ENCODE measurements around the gene ALOX5. TPM values are rescaled to one million over a fixed set of nuclear protein-coding genes. Genes with fewer than 3 reads are reported as not detected.
"Not testable (repeated sequence)": the region's sequence is repeated elsewhere in the genome, so short reads cannot be mapped to it uniquely, and the experiment has no call there.

ALOX5 gene
- polyA plus RNA-seq, 4 donors: 1.9 to 7.3 (median 4.1) TPM

DNA sequence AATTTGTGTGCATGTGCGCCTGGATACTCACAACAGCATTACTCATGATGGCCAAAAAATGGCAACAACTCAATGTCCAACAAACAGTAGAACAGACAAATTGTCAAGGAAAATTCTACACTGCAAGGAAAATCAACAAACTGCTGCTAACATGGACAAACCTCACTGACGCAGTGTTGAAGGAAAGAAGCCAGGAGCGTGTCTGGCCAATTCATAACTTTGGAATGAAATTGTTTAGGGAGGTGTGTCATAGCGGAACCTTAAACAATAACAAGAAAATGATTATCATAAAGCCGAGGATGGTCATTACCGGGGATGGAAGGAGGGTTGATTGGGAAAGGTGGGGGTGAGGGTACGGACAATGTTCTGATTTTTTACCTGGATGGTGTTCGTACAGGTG lies 29.1 kb downstream of the ALOX5 start:
- no peak for DNase-seq (ENCODE audit: low read depth in 4 of 4, low spot score in 3 of 4)

DNA sequence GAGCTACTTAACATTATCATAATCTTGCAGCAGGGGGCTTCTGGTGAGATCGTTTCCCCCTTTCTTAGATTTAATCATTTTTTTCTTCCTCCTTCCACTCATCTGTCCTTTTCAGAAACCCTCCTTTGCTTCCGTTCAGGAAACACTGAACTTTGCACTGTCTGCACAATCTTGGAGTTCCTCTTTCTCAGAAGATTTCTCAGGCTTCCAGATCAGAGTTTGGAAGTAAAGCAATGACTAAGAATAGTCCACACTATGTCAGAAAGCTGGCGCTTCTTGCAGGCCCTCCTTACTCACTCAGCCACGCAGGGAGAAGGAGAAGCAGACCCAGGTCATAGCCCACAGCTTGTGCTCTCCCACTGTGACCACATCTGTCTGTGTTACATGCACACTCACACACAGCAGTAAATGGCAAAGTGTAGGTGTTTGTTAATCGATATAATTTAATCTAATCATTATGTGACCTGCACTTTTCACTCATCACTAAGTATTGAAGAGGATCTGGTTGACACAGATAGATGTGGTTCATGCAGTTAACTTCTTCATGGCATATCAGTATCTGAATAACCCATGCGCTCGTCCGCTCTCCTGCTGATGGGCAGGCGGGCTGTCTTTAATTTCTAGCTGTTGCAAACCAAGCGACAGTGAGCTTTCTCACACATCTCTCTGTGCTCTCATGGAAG lies 30.2 kb downstream of the ALOX5 start:
- DNase-seq (ENCODE audit: low read depth in 4 of 4, low spot score in 3 of 4): no peak

DNA sequence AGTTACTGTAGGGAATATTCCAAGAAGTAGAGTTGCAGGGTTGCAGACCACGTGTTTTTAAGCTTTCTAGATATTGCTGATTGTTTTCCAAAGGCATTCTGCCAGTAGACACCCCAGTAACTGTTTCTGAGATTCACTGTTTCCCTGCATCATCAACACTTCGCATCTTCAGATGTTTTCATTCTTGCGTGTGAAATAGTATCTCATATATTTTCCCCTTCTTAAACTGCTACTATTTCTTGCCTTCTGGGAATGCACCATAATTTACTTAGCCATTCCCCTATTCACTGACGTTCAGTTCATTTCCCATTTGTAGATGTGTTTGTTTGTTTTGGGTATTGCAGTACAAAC lies 30.7 kb downstream of the ALOX5 start:
- DNase-seq (ENCODE audit: low read depth in 4 of 4, low spot score in 3 of 4): no peak

DNA sequence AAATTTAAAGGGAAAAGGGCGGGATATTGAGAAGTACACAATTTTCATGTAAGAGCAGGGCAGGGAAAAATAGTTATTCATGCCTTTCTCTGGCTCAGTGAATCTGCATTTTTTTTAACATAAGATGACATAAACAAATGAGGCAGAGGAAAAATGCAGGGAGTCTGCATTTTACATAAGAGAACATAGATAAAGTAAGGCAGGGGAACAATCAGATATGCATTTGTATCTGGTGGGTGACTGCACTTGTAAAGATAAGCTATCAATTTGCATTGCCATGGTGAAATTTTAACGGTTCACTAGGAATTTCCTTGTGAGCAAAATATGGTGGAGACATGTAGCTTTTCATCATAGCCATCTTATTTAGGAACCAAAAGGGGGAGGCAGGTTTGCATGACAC lies 33.5 kb downstream of the ALOX5 start:
- DNase-seq (ENCODE audit: low read depth in 4 of 4, low spot score in 3 of 4): no peak

DNA sequence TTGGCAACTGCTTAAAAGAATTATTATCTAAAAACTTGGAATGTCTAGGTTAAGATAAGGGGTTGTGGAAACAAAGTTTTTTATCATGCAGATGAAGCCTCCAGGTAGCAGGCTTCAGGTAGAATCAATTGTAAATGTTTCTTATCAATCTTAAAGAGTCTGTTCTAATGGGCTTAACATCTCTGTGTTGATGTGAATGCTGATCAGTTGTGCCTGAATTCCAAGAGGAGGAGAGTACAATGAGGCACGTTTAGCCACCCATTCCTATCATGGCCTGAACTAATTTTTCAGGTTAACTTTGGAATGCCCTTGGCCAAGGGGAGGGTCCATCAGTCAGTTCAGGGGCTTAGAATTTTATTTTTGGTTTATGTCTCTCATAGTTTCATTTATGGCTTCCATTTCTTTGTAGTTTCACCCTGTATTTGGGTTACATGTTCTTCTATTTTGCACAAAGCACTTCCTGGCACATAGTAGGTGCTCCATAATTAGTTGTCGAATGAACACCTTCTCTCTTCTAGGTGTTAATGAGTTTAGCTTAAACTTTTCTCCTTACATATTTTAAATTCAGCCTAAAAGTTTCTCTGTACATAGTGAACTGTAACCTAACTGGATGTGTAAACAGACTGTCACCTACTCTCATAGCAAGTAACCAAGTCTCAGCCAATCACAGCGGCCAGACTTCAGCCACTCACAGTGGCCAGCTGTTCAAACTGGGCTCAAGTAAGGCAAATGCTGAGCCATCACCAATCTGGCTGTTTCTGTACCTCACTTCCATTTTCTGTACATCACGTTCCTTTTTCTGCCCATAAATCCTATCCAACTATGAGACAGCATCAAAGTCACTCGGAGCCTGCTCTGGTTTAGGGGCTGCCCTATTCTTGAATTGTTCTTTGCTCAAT lies 34.7 kb downstream of the ALOX5 start:
- no peak for DNase-seq (ENCODE audit: low read depth in 4 of 4, low spot score in 3 of 4)

DNA sequence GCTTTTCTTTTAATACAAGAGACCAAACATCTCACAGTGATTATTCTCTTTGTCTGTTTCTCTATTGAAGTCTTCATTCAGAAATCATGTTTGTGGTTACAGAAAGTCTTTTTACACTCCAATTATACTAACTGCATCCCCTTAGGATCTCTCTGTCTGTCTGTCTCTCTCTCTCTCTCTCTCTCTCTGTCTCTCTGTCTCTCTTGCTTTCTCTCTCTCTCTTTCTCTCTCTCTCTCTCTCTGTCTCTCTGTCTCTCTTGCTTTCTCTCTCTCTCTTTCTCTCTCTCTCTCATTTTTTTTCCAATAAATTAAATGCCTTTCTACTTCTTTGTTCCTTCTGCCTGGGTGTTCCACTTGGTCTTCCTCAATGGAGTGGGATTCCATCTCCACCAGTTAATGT lies 35.3 kb downstream of the ALOX5 start:
- DNase-seq (ENCODE audit: low read depth in 4 of 4, low spot score in 3 of 4): not testable (repeated sequence)

DNA sequence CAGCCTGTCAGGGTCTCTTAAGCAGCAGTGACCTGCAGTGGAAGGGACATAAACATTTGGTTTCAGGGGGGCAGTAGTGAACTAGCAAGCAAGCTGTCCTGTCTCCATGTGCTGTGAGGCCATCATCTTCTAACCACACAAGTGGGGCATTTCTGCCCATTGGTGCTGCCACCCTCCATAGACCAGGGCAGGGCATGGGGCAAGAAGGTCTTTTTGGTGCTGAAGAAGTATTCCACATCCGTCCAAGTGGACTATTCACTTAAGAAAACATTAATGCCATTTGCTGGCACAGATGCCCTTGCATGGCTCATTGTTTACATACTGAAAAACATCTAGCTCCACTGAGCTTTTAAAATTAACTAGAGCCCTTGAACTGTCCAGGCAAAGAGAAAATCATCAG lies 35.8 kb downstream of the ALOX5 start:
- no peak for DNase-seq (ENCODE audit: low read depth in 4 of 4, low spot score in 3 of 4)

DNA sequence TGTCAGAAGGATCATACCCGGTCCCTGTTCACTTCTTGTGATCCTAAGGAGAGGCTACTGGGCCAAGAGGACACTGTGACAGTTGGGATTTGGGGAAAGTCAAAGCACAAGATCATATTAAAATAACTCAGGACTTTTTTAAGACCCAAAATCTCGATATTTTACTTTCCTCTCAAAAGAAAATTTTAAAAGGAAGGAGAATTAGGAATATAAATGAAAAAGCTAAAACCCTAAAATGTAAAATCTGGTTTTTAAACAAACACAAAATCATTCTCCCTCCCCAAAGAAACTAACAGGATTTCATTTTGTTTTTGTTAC lies 36.4 kb downstream of the ALOX5 start:
- no peak for DNase-seq (ENCODE audit: low read depth in 4 of 4, low spot score in 3 of 4)

DNA sequence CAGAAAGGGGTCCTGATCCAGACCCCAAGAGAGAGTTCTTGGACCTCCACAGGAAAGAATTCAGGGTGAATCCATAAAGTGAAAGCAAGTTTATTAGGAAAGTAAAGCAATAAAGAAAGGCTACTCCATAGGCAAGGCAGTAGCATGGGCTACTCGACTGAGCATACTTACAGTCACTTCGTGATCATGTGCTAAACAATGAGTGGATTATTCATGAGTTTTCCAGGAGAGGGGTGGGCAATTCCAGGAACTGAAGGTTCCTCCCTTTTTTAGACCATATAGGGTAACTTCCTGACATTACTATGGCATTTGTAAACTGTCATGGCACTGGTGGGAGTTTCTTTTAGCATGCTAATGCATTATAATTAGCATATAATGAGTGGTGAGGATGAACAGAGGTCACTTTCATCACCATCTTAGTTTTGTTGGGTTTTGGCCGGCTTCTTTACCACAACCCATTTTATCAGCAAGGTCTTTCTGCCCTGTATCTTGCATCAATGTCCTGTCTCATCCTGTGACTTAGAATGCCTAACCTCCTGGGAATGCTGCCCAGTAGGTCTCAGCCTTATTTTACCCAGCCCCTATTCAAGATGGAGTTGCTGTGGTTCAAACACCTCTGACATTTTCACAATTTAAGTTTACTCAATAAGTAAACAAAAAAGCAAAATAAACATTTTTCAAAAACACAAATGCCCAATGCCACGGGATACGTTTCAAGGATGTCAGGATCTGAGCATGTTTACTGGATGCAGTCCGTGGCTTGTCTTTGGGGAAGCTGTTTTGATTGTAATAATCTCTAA lies 37.0 kb downstream of the ALOX5 start:
- no peak for DNase-seq (ENCODE audit: low read depth in 4 of 4, low spot score in 3 of 4)

DNA sequence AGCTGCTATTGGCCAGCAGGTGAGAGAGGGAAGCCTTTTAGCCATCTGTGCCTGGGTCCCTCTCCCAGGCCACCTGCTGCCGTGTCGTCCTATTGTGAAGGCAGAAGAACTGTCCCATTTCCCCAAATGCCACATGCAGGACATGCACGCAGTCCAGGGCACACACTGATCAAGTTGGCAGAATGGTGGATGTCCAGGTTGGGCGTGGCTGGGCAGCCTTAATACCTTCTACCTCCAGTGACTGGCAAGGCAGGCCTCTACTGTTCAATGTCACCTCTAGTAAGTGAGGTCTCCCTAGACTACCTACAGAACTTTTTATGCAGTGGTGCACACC lies 37.6 kb downstream of the ALOX5 start:
- DNase-seq (ENCODE audit: low read depth in 4 of 4, low spot score in 3 of 4): no peak

DNA sequence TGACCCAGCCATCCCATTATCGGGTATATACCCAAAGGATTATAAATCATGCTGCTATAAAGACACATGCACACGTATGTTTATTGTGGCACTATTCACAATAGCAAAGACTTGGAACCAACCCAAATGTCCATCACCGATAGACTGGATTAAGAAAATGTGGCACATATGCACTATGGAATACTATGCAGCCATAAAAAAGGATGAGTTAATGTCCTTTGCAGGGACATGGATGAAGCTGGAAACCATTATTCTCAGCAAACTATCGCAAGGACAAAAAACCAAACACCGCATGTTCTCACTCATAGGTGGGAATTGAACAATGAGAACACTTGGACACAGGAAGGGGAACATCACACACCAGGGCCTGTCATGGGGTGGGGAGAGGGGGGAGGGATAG lies 41.0 kb downstream of the ALOX5 start:
- DNase-seq (ENCODE audit: low read depth in 4 of 4, low spot score in 3 of 4): not testable (repeated sequence)

DNA sequence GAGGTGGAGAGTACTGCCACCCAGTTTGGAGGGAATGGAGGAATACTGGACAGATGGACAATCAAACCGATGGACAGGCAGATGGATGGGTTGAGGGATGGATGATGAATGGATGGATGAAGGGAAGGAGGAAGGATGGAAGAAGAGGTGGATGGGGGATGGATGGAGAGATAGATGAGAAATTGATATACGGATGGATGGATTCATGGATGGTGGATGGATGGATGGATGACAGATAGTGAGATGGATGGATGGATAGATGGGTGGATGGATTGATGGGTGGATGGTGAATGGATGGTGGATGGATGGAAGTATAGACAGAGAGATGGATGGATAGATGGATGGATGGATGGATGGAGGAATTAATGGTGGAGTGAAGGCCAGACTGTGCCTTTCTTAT lies 42.6 kb downstream of the ALOX5 start:
- DNase-seq (ENCODE audit: low read depth in 4 of 4, low spot score in 3 of 4): no peak

DNA sequence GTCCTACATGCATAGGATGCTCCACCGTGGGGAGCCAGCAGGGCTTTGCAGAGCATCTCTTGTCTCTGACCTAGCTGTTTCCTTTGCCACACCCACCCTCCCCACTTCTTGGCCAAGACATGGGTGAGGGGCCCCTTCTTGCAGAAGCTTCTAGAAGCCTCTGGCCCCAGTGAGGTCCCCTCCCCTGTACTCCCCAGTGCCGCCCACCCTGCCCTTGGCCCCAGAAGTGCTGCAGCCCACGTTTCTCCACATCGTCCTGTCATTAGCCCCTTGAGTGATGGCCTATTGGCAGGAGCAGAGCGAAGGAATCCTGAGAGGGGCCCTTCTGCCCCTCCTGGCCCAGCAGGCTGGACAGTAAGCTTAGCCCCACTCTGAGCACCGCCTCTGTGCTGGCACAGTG lies 43.7 kb downstream of the ALOX5 start:
- no peak for DNase-seq (ENCODE audit: low read depth in 4 of 4, low spot score in 3 of 4)

DNA sequence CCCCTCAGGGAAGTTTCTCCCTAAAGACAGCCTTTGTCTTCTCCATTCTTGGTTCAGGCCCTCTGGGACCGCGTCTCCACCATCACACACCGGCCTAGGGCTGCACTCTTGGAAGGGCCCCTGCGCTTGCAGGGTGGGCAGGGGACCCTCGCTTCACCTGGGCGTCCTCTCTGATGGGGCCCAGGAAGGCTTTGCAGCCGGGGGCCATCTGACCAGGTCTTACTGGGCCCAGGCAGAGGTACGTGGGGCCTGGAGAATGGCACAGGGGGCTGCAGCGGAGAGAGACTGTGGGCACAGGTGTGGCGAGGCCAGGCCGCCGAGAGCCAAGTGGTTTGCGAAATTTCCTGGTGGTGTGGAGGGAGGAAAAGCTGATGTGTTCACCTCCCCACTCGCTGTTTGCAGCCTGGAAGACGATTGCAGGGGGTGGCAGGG lies 44.4 kb downstream of the ALOX5 start:
- no peak for DNase-seq (ENCODE audit: low read depth in 4 of 4, low spot score in 3 of 4)

DNA sequence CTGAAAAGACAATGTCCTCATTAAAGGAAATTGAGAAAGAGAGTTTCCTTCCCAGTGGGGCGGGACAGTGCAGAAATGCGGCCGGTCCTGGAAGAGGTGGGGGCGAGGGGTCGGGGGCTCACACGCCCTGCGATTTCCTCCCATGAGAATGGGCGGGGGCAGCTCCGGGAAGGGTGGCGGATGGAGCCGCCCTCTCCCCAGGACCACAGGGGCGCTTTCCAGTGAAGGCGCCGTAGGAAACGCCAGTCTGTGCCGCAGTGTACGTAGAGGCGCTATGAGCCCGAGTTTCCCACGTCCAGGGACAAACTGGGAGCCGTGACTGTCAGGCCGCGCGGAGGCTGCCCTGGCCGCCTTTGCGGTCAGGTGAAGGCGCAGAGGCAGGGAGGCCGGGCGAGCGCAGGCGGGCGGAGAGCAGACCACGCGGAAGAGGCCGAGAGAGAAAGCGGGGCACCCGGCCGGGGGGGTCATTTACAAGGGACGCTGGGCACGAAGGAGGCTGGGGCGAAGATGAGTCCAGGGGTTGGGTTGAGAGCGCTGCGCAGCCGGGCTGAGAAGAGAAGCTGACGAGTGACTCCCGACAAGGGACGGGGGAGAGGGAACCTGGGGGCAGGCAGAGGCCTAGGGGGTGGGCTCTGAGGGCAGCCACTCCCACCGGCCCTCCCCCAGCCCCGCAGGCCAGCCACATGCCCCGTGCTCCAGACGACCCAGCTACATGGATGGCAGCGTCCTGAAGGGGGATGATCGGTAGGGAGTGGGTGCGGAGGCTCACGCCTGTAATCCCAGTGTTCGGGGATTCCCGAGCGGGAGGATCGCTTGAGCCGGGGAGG lies 45.0 kb downstream of the ALOX5 start:
- peak; percentile 42 to 63 (median 56) for DNase-seq (ENCODE audit: low read depth in 4 of 4, low spot score in 3 of 4)

DNA sequence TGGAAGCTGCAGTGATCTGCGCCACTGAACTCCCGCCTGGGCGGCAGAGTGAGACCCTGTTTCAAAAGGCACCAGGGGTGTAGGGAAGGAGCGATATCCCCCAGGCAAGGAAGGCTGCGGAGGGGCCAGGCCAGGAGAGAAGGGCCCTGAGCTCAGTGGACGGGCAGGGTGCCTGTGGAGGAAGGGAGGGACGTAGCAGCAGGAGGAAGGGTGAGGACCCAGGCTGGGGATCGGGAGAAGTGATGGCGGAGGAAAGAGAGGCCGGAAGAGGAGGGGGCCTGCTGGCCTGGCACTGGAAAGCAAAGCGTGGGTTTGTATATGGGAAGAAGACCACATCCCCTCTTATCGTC lies 45.6 kb downstream of the ALOX5 start:
- DNase-seq (ENCODE audit: low read depth in 4 of 4, low spot score in 3 of 4): peak in 1 of 4 donors; percentile 28

DNA sequence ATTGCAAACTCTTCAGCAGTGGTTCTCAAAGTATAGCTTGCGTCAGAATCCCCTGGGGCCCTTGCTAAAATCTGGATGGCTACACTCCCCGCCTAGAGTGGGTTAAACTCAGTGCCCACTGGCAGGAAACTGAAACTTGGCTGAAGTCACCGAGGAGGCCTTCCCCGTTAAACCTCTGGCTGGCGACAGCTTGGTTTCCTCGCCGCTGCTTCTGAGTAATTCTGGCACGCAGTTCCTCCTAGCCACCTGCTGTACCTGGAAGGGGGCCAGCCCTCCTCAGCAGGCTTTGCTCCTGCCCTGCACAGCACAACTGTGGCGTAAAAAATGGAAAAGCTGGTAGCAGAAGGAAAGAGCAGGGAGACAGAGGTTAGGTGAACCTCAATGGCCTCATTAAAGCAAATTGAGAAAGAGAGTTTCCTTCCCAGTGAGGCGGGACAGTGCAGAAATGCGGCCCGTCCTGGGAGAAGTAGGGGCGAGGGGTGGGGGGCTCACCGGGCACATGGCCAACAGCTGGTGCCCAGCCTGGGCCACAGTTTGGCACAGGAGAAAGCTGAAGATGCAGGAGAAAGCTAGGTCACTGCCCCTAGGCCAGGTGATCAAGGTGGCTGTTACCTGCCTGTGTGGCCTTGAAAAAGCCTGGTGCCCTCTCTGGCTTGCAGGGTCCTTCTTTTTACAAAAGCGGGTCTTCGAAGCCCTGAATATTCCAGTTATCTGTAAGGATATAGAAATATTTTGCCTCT lies 46.6 kb downstream of the ALOX5 start:
- DNase-seq (ENCODE audit: low read depth in 4 of 4, low spot score in 3 of 4): peak in 2 of 4 donors; percentile 25 to 39

DNA sequence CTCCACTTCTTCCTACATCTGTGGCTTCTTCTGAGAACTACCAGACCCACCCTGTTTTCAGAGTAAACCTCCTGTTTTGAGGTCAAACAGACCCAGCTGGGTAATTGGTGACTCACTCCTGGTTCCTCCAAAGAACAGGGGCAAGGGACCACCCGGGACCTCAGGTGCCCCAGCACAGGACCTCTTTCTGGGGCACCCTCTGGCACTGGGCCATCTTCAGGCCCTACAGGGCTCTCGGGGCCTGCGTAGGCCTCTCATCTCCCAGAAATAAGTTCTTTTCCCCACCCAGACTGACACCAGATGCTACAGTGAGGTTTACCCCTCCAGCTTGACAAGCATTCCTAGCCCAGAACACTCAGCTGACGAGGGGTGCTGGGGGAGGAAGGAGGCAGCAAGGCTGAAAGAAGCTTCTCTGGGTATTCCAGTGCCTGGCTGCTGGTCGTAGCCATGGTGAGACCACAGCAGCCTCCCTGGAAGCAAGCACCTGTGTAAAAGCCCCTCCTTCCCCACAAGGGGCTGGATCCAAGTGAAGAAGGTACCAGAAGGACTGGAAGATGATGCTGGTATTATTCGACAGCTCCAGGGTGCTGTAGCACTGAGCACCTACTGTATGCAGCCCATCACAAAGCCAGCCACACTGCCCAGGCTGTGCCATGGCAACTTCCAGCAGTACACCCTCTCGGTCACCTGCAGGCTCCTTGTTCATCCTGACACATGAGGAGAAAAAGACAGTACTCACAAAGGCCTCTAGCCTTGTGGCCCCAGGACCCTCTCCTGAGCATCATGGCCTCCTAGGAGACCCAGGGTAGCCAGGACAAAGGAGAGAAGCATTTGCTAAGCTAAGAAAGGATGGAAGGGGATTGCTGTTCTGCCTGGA lies 47.4 kb downstream of the ALOX5 start:
- no peak for DNase-seq (ENCODE audit: low read depth in 4 of 4, low spot score in 3 of 4)

DNA sequence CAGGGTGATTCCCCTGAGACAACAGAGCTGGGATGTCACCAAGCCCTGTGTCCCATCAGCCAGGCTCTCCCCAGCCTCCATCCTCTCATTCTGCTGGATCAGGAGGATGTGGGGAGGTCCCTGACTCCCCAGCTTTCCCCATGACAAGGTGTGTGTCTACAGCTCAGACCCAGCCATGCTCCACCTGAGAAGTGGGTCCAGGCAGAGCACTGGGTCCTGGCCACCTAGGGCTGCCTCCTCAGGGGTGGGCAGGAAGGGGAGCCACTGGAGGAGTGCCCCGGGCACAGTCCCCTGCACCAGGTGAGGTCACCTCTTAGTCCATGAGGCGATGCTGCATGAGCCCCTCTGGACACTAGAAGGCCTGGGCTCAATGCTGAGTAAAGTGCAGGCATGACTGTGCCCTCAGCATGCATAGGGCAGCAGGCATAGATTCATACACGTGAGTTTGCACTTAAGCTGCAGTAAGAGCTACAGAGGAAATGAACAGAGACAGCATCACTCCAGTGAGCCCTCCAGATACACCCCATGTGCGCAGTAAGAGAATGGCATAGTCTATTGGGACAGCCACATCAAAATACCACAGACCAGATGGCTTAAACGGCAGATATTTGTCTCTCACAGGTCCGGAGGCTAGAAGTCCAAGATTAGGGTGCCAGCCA lies 48.3 kb downstream of the ALOX5 start:
- DNase-seq (ENCODE audit: low read depth in 4 of 4, low spot score in 3 of 4): no peak

Measured in right renal pelvis (tissue), 4 donors.